Measurements from ENCODE around the gene KATNAL2.

The KATNAL2 gene

DNA sequence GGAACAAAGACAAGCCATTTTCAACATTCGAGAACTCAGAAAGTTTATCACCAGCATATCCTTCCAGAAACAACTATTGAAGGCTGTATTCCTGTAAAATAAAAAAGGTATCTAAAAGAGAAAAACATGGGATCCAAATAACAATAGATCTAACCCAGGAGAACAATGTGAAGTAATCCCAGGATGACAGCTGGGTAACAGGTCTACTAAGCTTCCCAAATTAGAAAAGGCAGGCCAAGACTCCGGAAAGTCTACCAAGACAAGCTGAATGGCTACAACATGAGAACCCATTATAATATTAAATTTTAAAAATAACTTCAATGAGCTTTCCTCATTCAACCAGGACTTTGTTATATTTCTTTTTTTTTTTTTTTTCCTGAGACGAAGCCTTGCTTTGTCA, 6.5 kb upstream of the KATNAL2 start:
- H3K27me3 ChIP-seq (ENCODE audit: insufficient read depth, insufficient read length): no peaks in the 10 kb centered on the region
- H3K36me3 ChIP-seq (ENCODE audit: insufficient read depth, insufficient read length, low read length): peaks cover 4% of the 10 kb centered on the region
- H3K4me1 ChIP-seq (ENCODE audit: insufficient read depth, insufficient read length): no peaks in the 10 kb centered on the region
- no peak for DNase-seq (ENCODE audit: low read depth, low spot score)
- H3K4me3 ChIP-seq (ENCODE audit: insufficient read length, low read depth): no peak overlapping the region
- no peak overlapping the region for H3K9ac ChIP-seq (ENCODE audit: insufficient read length, low read depth)
- TF ChIP-seq ZNF274 (IDR thresholded peaks at IDR 0.05; ENCODE audit: low read depth, low read length): no peak
- no peak for TF ChIP-seq YY1 (IDR thresholded peaks at IDR 0.05; ENCODE audit: insufficient read depth, insufficient read length)
- no peak for TF ChIP-seq SUZ12 (IDR thresholded peaks at IDR 0.05; ENCODE audit: extremely low read depth, insufficient read depth, insufficient read length)
- no peaks in the 10 kb centered on the region for H3K9me3 ChIP-seq (ENCODE audit: insufficient read depth, low read length)

DNA sequence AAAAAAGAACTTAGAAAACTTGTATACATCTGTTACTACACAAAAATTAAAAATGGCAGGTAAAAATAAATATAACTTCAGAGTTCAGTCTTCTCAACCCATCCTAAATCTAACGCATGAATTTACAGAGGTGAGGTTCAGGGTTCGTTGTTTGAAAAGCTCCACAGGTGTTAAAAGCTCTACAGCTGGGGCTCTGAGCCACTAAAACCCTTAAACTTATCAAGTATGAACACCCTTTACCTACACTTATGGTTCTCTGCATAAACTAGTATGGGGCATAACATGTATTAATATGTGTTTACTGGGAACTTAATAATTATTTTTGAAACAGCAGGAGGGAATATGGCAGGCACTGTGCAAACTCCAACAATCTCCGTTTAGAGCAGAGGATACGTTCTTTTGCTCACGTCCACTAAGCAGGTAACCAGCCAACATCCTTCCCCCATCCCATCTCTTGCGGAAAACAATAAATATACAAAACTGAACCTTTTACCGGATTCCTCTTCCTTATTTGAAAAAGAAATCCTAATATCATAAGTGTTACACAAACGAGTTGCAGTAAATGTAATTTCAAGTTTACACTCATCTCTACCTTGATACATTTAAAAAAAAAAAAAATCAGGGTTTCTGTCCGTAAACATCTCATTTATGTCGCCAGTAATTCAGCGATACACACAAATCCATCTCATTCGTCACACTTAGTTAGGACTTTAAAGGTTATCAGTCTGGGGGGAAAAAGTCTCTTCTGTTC, 1.4 kb upstream of the KATNAL2 start:
- no peak for DNase-seq (ENCODE audit: low read depth, low spot score)
- no peaks in the 10 kb centered on the region for H3K27me3 ChIP-seq (ENCODE audit: insufficient read depth, insufficient read length)
- no peak for TF ChIP-seq SUZ12 (IDR thresholded peaks at IDR 0.05; ENCODE audit: extremely low read depth, insufficient read depth, insufficient read length)
- H3K9ac ChIP-seq (ENCODE audit: insufficient read length, low read depth): peak overlapping the region; percentile 89
- no peaks in the 10 kb centered on the region for H3K4me1 ChIP-seq (ENCODE audit: insufficient read depth, insufficient read length)
- peak overlapping the region; percentile 84 for H3K4me3 ChIP-seq (ENCODE audit: insufficient read length, low read depth)
- no peaks in the 10 kb centered on the region for H3K9me3 ChIP-seq (ENCODE audit: insufficient read depth, low read length)
- no peaks in the 10 kb centered on the region for H3K36me3 ChIP-seq (ENCODE audit: insufficient read depth, insufficient read length, low read length)

- peak; percentile 18 for DNase-seq (ENCODE audit: low read depth, low spot score)
- no peaks in the 10 kb centered on the region for H3K4me1 ChIP-seq (ENCODE audit: insufficient read depth, insufficient read length)
- no peaks in the 10 kb centered on the region for H3K36me3 ChIP-seq (ENCODE audit: insufficient read depth, insufficient read length, low read length)
- H3K4me3 ChIP-seq (ENCODE audit: insufficient read length, low read depth): peak overlapping the region; percentile 84
- no peak for TF ChIP-seq YY1 (IDR thresholded peaks at IDR 0.05; ENCODE audit: insufficient read depth, insufficient read length)
- TF ChIP-seq SUZ12 (IDR thresholded peaks at IDR 0.05; ENCODE audit: extremely low read depth, insufficient read depth, insufficient read length): no peak
- TF ChIP-seq ZNF274 (IDR thresholded peaks at IDR 0.05; ENCODE audit: low read depth, low read length): no peak
- no peaks in the 10 kb centered on the region for H3K9me3 ChIP-seq (ENCODE audit: insufficient read depth, low read length)
- H3K27me3 ChIP-seq (ENCODE audit: insufficient read depth, insufficient read length): no peaks in the 10 kb centered on the region
- peak overlapping the region; percentile 89 for H3K9ac ChIP-seq (ENCODE audit: insufficient read length, low read depth)
Observed at GRCh38 chr18:46916551-46917107, 773 bp upstream of the KATNAL2 start.

GRCh38 chr18:46917803-46918600, 600 bp downstream of the KATNAL2 start:
- H3K4me3 ChIP-seq (ENCODE audit: insufficient read length, low read depth): peak overlapping the region; percentile 84
- peak overlapping the region; percentile 27 for H3K9ac ChIP-seq (ENCODE audit: insufficient read length, low read depth)
- H3K36me3 ChIP-seq (ENCODE audit: insufficient read depth, insufficient read length, low read length): no peaks in the 10 kb centered on the region
- no peak for TF ChIP-seq SUZ12 (IDR thresholded peaks at IDR 0.05; ENCODE audit: extremely low read depth, insufficient read depth, insufficient read length)
- no peak for TF ChIP-seq ZNF274 (IDR thresholded peaks at IDR 0.05; ENCODE audit: low read depth, low read length)
- TF ChIP-seq YY1 (IDR thresholded peaks at IDR 0.05; ENCODE audit: insufficient read depth, insufficient read length): no peak
- no peaks in the 10 kb centered on the region for H3K4me1 ChIP-seq (ENCODE audit: insufficient read depth, insufficient read length)
- H3K27me3 ChIP-seq (ENCODE audit: insufficient read depth, insufficient read length): no peaks in the 10 kb centered on the region
- no peaks in the 10 kb centered on the region for H3K9me3 ChIP-seq (ENCODE audit: insufficient read depth, low read length)
- peak; percentile 50 for DNase-seq (ENCODE audit: low read depth, low spot score)

- no peak overlapping the region for H3K4me3 ChIP-seq (ENCODE audit: insufficient read length, low read depth)
- no peak for DNase-seq (ENCODE audit: low read depth, low spot score)
- no peak overlapping the region for H3K9ac ChIP-seq (ENCODE audit: insufficient read length, low read depth)
- H3K4me1 ChIP-seq (ENCODE audit: insufficient read depth, insufficient read length): no peaks in the 10 kb centered on the region
- no peaks in the 10 kb centered on the region for H3K36me3 ChIP-seq (ENCODE audit: insufficient read depth, insufficient read length, low read length)
- no peaks in the 10 kb centered on the region for H3K9me3 ChIP-seq (ENCODE audit: insufficient read depth, low read length)
- no peak for TF ChIP-seq ZNF274 (IDR thresholded peaks at IDR 0.05; ENCODE audit: low read depth, low read length)
- TF ChIP-seq SUZ12 (IDR thresholded peaks at IDR 0.05; ENCODE audit: extremely low read depth, insufficient read depth, insufficient read length): no peak
- TF ChIP-seq YY1 (IDR thresholded peaks at IDR 0.05; ENCODE audit: insufficient read depth, insufficient read length): no peak
- H3K27me3 ChIP-seq (ENCODE audit: insufficient read depth, insufficient read length): no peaks in the 10 kb centered on the region
Observed at GRCh38 chr18:46920067-46920466, 2.7 kb downstream of the KATNAL2 start.

GRCh38 chr18:46920653-46921052, 3.3 kb downstream of the KATNAL2 start:
- Histone ChIP-seq H3K4me1 (ENCODE audit: insufficient read depth, insufficient read length) (no peaks in the 10 kb centered on the region), H3K9me3 (ENCODE audit: insufficient read depth, low read length) (no peaks in the 10 kb centered on the region), H3K36me3 (ENCODE audit: insufficient read depth, insufficient read length, low read length) (no peaks in the 10 kb centered on the region), H3K27me3 (ENCODE audit: insufficient read depth, insufficient read length) (no peaks in the 10 kb centered on the region), H3K9ac (ENCODE audit: insufficient read length, low read depth) (no peak overlapping the region), H3K4me3 (ENCODE audit: insufficient read length, low read depth) (no peak overlapping the region)
- DNase-seq (ENCODE audit: low read depth, low spot score): no peak
- TF ChIP-seq ZNF274 (IDR thresholded peaks at IDR 0.05; ENCODE audit: low read depth, low read length) (no peak), YY1 (IDR thresholded peaks at IDR 0.05; ENCODE audit: insufficient read depth, insufficient read length) (no peak), SUZ12 (IDR thresholded peaks at IDR 0.05; ENCODE audit: extremely low read depth, insufficient read depth, insufficient read length) (no peak)

GRCh38 chr18:46939337-46939963, 22.0 kb downstream of the KATNAL2 start:
- no peaks in the 10 kb centered on the region for H3K4me1 ChIP-seq (ENCODE audit: insufficient read depth, insufficient read length)
- H3K27me3 ChIP-seq (ENCODE audit: insufficient read depth, insufficient read length): no peaks in the 10 kb centered on the region
- no peak overlapping the region for H3K4me3 ChIP-seq (ENCODE audit: insufficient read length, low read depth)
- TF ChIP-seq ZNF274 (IDR thresholded peaks at IDR 0.05; ENCODE audit: low read depth, low read length): no peak
- no peak for TF ChIP-seq YY1 (IDR thresholded peaks at IDR 0.05; ENCODE audit: insufficient read depth, insufficient read length)
- no peaks in the 10 kb centered on the region for H3K36me3 ChIP-seq (ENCODE audit: insufficient read depth, insufficient read length, low read length)
- DNase-seq (ENCODE audit: low read depth, low spot score): no peak
- H3K9ac ChIP-seq (ENCODE audit: insufficient read length, low read depth): no peak overlapping the region
- no peaks in the 10 kb centered on the region for H3K9me3 ChIP-seq (ENCODE audit: insufficient read depth, low read length)
